Muscle of leg (tissue), 11 donors: ENCODE results near the gene SEMA4D. TPM values are rescaled to one million over a fixed set of nuclear protein-coding genes. Genes with fewer than 3 reads are reported as not detected.

Experiments used
- DNase-seq: peaks from one replicate; pipeline ENCODE4 v3.0.0; 2013
- H3K27ac ChIP-seq: one replicate; pipeline ENCODE4 v1.5.1; 2013; ENCODE audit warnings: mild to moderate bottlenecking, low read length, control low read depth
- H3K27me3 ChIP-seq: one replicate; pipeline ENCODE4 v1.6.1; 2013; ENCODE audit warnings: low read length; ENCODE audit not compliant: control insufficient read depth, insufficient read depth
- H3K36me3 ChIP-seq: one replicate; pipeline ENCODE4 v1.6.1; 2013; ENCODE audit warnings: low read length; ENCODE audit not compliant: control insufficient read depth, insufficient read depth
- H3K4me1 ChIP-seq: one replicate; pipeline ENCODE4 v1.6.1; 2013; ENCODE audit warnings: low read length; ENCODE audit not compliant: control insufficient read depth, insufficient read depth
- H3K4me3 ChIP-seq: one replicate; pipeline ENCODE4 v1.5.1; 2013; ENCODE audit warnings: low read length, control low read depth
- H3K9me3 ChIP-seq: replicated peaks from 2 replicates; pipeline ENCODE4 v1.6.1; 2013; ENCODE audit warnings: low read depth, low read length; ENCODE audit not compliant: control insufficient read depth
- WGBS: methylation state at CpG from one replicate; pipeline ENCODE4 v1.1.5; 2013; ENCODE audit warnings: missing lambda C conversion rate; ENCODE audit not compliant: insufficient coverage; 5-methylcytosine and 5-hydroxymethylcytosine counted together
- polyA plus RNA-seq, 8 donors: library from polyadenylated mRNA; unstranded; fragments of 120-200 nt; gene quantifications; one replicate each; pipeline versions ENCODE4 v1.2.1 to v1.2.3, GENCODE V29; 2013; ENCODE audit warnings: inconsistent platforms in 1 of 8, low replicate concordance in 1 of 8; ENCODE audit not compliant: insufficient read length in 8 of 8, insufficient read depth in 1 of 8
- total RNA-seq: library from RNA; stranded (reverse); fragments of 120-200 nt; gene quantifications from one replicate; pipeline ENCODE4 v1.2.4, GENCODE V29; 2013

Gene SEMA4D
- total and polyA plus RNA-seq, 9 donors: 12.4 to 25.3 (median 17.2) TPM

DNA sequence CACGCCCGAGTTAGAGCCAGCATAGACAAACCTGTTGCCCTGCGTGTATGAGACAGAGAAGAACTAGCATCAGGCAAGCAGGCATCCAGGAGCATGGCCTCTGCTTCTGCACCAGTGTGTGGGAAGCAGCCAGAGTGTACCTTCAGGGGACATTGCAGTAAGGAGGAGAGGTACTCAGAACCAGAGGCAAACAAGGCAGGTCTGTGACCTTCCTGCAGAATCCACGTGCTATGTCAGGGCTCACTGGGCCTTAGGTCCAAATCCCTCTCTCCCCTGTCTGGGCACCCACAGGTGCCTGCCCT lies 116.7 kb downstream of the SEMA4D start:
- WGBS: 95% methylated on average over 4 of the region's 4 CpGs
- Histone ChIP-seq H3K36me3 (peaks cover 46% of the 10 kb centered on the region), H3K9me3 (no peaks in the 10 kb centered on the region), H3K27me3 (no peaks in the 10 kb centered on the region), H3K4me3 (no peak overlapping the region), H3K4me1 (no peaks in the 10 kb centered on the region), H3K27ac (no peak overlapping the region)
- no peak for DNase-seq

DNA sequence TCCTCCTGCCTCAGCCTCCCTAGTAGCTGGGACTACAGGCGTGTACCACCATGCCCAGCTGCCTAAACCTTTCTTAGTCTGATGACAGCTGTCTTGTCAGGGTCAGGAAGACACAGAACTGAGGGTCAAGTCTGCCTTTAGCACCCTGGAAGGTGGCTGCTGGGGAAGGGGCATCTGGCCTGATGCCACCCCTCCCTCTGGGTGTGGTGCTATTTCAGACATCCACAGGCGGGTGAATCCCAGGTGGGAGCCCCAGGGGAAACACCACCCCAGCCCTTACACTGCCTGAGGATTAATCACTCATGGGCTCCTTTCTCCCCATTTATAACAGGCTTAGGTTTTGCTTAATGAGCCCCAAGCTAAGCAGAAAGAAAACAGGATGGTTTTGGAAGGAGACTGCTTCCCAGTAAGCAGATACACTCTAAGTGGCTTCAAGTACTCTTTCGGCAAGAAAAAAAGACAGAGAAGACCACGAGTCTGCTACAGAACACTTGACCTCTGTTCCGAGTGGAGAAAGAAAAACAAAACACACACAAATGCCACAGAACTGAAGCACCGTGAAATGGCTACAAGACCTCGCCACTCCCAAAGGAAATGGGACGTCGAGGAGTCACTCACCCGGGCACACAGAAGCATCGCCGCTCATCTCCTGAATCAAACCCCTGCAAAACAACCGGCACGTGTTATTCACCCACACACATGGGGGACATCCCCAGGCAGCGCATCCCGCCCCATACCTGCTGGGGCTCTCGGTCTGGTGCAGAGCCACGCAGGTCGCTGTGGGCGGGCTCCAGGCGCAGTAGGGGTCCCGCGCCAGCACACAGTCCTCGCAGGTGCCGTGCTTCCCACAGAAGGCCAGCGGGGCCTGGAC lies 117.2 kb downstream of the SEMA4D start:
- Histone ChIP-seq H3K4me3 (no peak overlapping the region), H3K36me3 (peaks cover 40% of the 10 kb centered on the region), H3K4me1 (peaks cover 2% of the 10 kb centered on the region), H3K27ac (no peak overlapping the region), H3K27me3 (no peaks in the 10 kb centered on the region), H3K9me3 (no peaks in the 10 kb centered on the region)
- no peak for DNase-seq
- WGBS: 84% methylated on average over 25 of the region's 26 CpGs

DNA sequence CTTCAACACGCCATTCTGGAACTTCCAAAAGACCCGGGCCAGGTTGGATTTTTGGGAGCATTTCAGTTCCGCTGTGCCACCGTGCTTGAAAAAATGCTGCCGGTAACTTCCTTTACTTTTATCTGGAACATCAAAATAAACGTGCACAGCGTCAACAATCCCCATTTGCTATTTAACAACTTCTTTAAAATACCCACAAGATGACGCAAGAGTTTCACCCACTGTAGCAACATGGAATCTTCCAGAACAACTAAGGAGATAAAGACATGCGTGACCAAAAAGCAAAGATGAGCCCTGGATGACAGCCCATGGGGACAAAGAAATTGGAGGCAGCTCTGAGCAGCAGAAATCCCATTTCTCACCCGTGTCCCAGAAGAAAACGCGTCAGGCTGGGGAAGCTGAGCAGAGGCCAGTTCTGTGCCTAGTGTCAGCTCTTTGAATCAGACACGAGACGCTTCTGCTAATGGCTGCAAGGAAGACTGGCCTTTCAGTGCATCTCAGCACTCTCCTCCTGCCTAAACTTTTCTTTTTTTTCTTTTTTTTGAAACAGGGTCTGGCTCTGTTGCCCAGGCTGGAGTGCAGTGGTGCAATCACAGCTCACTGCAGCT lies 118.3 kb downstream of the SEMA4D start:
- peaks cover 6% of the 10 kb centered on the region for H3K4me1 ChIP-seq
- DNase-seq: no peak
- H3K4me3 ChIP-seq: no peak overlapping the region
- H3K27me3 ChIP-seq: no peaks in the 10 kb centered on the region
- WGBS: 90% methylated on average over 11 of the region's 14 CpGs
- no peak overlapping the region for H3K27ac ChIP-seq
- peaks cover 31% of the 10 kb centered on the region for H3K36me3 ChIP-seq
- no peaks in the 10 kb centered on the region for H3K9me3 ChIP-seq

DNA sequence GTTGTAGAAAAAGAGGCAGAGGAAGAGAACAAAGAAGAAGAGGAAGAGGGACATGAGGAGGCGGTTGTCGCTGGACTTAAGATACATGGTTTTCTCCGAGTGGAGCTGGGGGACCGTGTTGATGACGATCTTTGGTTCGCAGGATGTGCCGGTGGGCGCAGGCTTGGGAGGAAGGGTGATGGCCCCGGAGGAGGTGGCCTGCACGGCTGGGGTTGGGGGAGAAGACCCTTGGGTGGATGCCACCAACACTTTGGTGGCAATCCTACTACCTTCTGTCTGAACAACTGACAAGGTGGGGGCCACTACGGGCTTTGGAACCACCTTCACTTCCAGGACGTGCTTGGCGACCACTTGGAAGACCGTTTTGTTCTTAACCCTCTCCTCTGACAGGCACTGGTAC lies 118.9 kb downstream of the SEMA4D start:
- Histone ChIP-seq H3K27me3 (no peaks in the 10 kb centered on the region), H3K27ac (no peak overlapping the region), H3K4me1 (peaks cover 6% of the 10 kb centered on the region), H3K4me3 (no peak overlapping the region), H3K9me3 (no peaks in the 10 kb centered on the region), H3K36me3 (peaks cover 29% of the 10 kb centered on the region)
- 95% methylated on average over 12 of the region's 14 CpGs for WGBS
- no peak for DNase-seq

DNA sequence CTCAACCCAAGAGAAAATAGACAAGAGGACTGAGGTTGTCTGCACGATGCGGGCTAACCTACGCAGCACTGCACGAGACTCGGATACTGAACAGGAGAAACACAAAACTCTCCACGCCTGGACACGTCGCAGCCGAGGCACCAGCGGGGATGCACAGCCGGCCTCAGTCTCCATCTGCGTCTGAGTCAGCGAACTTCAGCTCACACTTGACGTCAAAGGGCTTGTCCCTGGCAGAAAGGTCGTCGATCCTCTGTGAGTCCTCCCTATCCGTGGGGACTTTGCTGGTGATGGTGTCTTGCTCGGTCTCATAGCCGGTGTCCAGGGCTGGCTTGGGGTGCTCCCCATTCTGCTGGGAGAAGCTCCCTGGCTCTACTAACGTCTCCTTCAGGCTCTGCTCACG lies 119.4 kb downstream of the SEMA4D start:
- no peak overlapping the region for H3K4me3 ChIP-seq
- peaks cover 6% of the 10 kb centered on the region for H3K4me1 ChIP-seq
- peaks cover 29% of the 10 kb centered on the region for H3K36me3 ChIP-seq
- 96% methylated on average over 21 of the region's 21 CpGs for WGBS
- H3K27me3 ChIP-seq: no peaks in the 10 kb centered on the region
- no peaks in the 10 kb centered on the region for H3K9me3 ChIP-seq
- no peak for DNase-seq
- no peak overlapping the region for H3K27ac ChIP-seq

DNA sequence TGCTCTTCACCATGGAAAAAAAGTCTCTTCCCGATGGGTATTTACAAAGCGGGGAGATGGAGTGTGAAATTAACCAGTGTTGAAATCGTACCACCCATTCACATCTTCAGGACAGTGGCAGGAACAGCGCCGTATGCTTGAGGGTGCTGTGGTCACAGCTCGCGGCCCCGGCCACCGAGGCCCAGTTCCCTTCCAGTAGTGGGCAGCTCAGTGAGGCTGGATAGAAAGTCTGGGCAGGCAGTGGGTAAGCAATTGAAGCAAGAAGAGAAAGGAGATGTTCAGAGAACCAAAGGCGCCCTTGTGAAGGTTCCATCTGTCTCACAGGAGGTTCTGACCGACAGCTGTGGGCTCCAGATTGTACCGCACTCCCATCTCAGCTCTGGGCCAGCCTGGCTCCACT lies 120.5 kb downstream of the SEMA4D start:
- no peaks in the 10 kb centered on the region for H3K27me3 ChIP-seq
- DNase-seq: no peak
- peaks cover 19% of the 10 kb centered on the region for H3K36me3 ChIP-seq
- peaks cover 6% of the 10 kb centered on the region for H3K4me1 ChIP-seq
- WGBS: no CpG with 5 or more reads among the region's 12 CpGs
- H3K27ac ChIP-seq: no peak overlapping the region
- H3K9me3 ChIP-seq: no peaks in the 10 kb centered on the region
- no peak overlapping the region for H3K4me3 ChIP-seq

DNA sequence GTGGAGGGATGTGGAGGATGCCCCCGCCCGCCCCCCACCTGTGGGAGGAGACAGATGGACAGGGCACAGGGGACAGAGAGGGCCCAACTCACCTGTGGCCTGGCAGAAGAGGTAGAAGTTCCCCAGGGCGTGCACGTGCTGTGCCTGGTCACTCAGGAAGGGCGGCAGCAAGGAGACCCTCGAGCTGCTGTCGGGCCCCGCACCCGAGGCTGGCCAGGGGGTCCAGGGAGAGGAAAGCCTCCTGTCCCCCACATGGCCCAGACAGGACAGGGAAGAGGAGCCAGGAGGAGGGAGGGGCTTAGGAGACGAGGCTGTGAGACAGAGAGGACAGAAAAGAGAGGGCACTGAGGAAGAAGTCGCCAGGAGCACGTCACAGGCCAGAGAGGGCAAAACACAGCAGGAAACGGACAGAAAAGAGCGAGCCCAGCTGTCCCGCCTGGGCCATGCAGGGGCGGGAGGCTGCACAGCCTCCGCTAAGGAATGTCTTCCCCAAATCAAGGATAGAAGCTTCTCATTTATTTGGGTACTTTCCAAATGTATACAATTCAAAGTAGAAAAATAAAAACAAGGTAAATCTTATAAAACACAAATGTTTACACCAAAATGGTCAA lies 121.1 kb downstream of the SEMA4D start:
- no peak overlapping the region for H3K27ac ChIP-seq
- H3K4me3 ChIP-seq: no peak overlapping the region
- peaks cover 19% of the 10 kb centered on the region for H3K36me3 ChIP-seq
- no peaks in the 10 kb centered on the region for H3K9me3 ChIP-seq
- H3K27me3 ChIP-seq: no peaks in the 10 kb centered on the region
- whole genome bisulfite sequencing: 76% methylated on average over 12 of the region's 17 CpGs
- DNase-seq: no peak
- H3K4me1 ChIP-seq: peaks cover 6% of the 10 kb centered on the region

DNA sequence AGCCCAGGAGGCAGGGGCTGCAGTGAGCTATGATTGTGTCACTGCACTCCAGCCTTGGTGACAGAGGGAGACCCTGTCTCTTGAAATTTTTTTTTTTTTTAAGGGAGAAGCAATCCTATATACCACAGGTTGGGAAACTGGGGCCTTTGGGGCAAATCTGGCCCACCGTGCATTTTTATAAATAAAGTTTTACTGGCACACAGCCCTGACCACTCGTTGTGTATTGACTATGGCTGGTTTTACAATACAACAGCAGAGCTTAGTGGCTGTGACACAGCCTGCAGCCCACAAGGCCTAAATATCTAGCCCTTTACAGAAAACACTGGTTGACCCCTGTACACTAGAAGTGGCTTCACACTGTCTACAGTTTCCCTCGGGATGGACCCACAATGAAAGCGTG lies 121.6 kb downstream of the SEMA4D start:
- H3K4me3 ChIP-seq: no peak overlapping the region
- peaks cover 6% of the 10 kb centered on the region for H3K4me1 ChIP-seq
- H3K27me3 ChIP-seq: no peaks in the 10 kb centered on the region
- peaks cover 17% of the 10 kb centered on the region for H3K36me3 ChIP-seq
- H3K27ac ChIP-seq: no peak overlapping the region
- WGBS: 100% methylated on average over 1 of the region's 4 CpGs
- DNase-seq: no peak
- H3K9me3 ChIP-seq: no peaks in the 10 kb centered on the region

DNA sequence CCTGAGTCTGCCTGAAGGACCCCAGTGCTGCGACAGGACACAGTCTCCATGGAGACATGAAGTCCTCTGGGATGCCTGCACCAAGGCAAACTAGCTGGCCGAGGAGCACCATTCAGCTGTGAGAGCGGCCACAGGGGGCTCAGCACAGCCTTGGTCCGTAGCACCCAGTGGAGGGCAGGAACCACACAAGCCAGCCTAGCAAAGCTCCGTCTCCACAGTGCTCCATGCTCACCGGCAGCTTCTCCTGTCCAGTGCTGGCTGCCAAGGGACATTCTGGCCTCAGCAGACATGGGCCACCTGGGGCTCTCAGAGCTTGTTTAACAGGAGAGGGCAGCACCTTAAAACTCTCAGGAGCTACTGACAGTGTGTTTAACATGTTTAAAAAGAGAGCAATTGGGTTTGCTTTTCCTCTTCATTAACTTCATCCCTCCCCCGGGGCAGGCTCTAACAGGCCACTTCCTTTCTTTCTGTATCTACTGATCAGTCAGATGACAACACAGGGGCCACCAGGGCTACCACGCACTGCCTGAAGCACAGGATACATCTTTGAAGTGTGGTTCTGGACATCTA lies 122.6 kb downstream of the SEMA4D start:
- Histone ChIP-seq H3K27ac (no peak overlapping the region), H3K27me3 (no peaks in the 10 kb centered on the region), H3K4me1 (peaks cover 6% of the 10 kb centered on the region), H3K36me3 (peaks cover 14% of the 10 kb centered on the region), H3K9me3 (no peaks in the 10 kb centered on the region), H3K4me3 (no peak overlapping the region)
- WGBS: 56% methylated on average over 6 of the region's 8 CpGs
- DNase-seq: no peak

DNA sequence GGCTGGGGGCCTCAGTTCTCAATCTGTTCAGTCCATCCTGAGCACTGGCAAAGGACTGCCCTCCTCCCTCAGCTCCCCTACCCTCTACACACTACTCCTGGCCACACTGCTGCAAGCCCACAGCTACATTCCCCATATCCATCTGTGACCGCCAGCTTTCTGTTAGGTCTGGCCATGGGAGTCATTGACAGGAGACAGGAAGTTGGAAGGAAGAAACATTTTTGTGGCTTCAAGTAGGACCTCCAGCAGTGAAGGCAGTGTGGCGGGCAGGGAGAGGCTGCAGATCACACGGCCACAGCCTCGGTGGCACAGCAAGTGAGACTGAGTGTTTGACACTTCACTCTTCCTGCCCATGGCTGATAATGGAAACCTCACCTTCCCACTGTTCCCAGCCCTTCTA lies 123.7 kb downstream of the SEMA4D start:
- Histone ChIP-seq H3K9me3 (no peaks in the 10 kb centered on the region), H3K27ac (no peak overlapping the region), H3K36me3 (peaks cover 17% of the 10 kb centered on the region), H3K27me3 (no peaks in the 10 kb centered on the region), H3K4me3 (no peak overlapping the region), H3K4me1 (peaks cover 6% of the 10 kb centered on the region)
- no CpG with 5 or more reads among the region's 4 CpGs for WGBS
- DNase-seq: no peak
